GM12878 (cell line): ENCODE results near the gene AKAP13. TPM values are rescaled to one million over a fixed set of nuclear protein-coding genes. Genes with fewer than 3 reads are reported as not detected.

Source experiments
- ATAC-seq: fragments of 200-7000 bp; cut with Tn5 transposase; 3 replicates; pipeline ENCODE4 v1.9.1; 2020; ENCODE audit warnings: mild to moderate bottlenecking, moderate library complexity
- BruUV-seq: library from RNA; stranded (reverse); fragments of 400-500 nt; replicated peaks from 2 replicates; lab custom pipeline; 2021; lab: Mats Ljungman, UMichigan
- CTCF ChIA-PET: fragments of 300-600 bp; sonication (Branson Sonifier 250); formaldehyde crosslinking; extraction: SDS; loops from one replicate; lab custom pipeline; 2021; ENCODE audit warnings: inconsistent platforms; lab: Yijun Ruan, JAX
- POLR2A ChIA-PET: fragments of 350-600 bp; formaldehyde crosslinking; extraction: SDS; loops from one replicate; lab custom pipeline; 2021; ENCODE audit warnings: inconsistent platforms; lab: Charles Lee
- RAD21 ChIA-PET: fragments of 300-600 bp; sonication (Branson Sonifier 250); formaldehyde crosslinking; loops from one replicate; lab custom pipeline; 2023; ENCODE audit warnings: antibody characterized with exemption; ENCODE audit not compliant: unreplicated experiment; lab: Charles Lee
- SMC1A ChIA-PET: fragments of 300-600 bp; sonication (Branson Sonifier 250); formaldehyde crosslinking; loops from one replicate; lab custom pipeline; 2023; ENCODE audit not compliant: unreplicated experiment, uncharacterized antibody; lab: Charles Lee
- DNase-seq: peaks from one replicate; pipeline ENCODE4 v3.0.0-alpha.2; 2011; ENCODE audit warnings: low read depth, low spot score
- FAIRE-seq: peaks from 3 replicates; lab custom pipeline; 2011; peaks lifted over from hg19 to GRCh38; lab: Jason Lieb, UNC
- H2AFZ ChIP-seq: 2 replicates; pipeline ENCODE4 v1.6.0; 2011; ENCODE audit warnings: low read depth, low read length, control low read depth; ENCODE audit not compliant: control insufficient read depth
- H3K27ac ChIP-seq: 2 replicates; pipeline ENCODE4 v1.5.1; 2011; ENCODE audit warnings: control low read depth; ENCODE audit not compliant: control insufficient read depth, insufficient read depth
- H3K27me3 ChIP-seq, 2 experiments: replicated peaks in 1 of 2; 2 replicates each; pipeline versions ENCODE4 v1.6.0 to v1.6.1; 2011; ENCODE audit warnings: low read length in 1 of 2; ENCODE audit not compliant: control insufficient read depth in 2 of 2, insufficient read depth in 2 of 2
- H3K36me3 ChIP-seq, 2 experiments: 2 replicates each; pipeline ENCODE4 v1.5.1; 2011; ENCODE audit warnings: low read length in 1 of 2; ENCODE audit not compliant: control insufficient read depth in 2 of 2, insufficient read depth in 2 of 2
- H3K4me1 ChIP-seq: 2 replicates; pipeline ENCODE4 v1.6.1; 2011; ENCODE audit warnings: mild to moderate bottlenecking, low read length, moderate library complexity, mixed read lengths; ENCODE audit not compliant: control insufficient read depth, insufficient read depth
- H3K4me2 ChIP-seq: 2 replicates; pipeline ENCODE4 v1.6.0; 2011; ENCODE audit warnings: control low read depth; ENCODE audit not compliant: control insufficient read depth, insufficient read depth
- H3K4me3 ChIP-seq: fragments of 200-600 bp; sonication (generic); 2 replicates; pipeline ENCODE4 v1.5.1; 2016
- H3K79me2 ChIP-seq: 2 replicates; pipeline ENCODE4 v1.6.0; 2011; ENCODE audit warnings: low read length; ENCODE audit not compliant: control insufficient read depth, insufficient read depth
- H3K9ac ChIP-seq: 2 replicates; pipeline ENCODE4 v1.8.0; 2011; ENCODE audit warnings: low read length, control low read depth, mixed read lengths; ENCODE audit not compliant: control insufficient read depth, insufficient read depth
- H3K9me3 ChIP-seq: replicated peaks from 3 replicates; pipeline ENCODE4 v1.5.1; 2011; ENCODE audit warnings: mild to moderate bottlenecking, low read length; ENCODE audit not compliant: control insufficient read depth, insufficient read depth
- H4K20me1 ChIP-seq: 2 replicates; pipeline ENCODE4 v1.6.0; 2011; ENCODE audit not compliant: control insufficient read depth, insufficient read depth
- CHD1 ChIP-seq: IDR thresholded peaks from 2 replicates; pipeline ENCODE4 v1.6.1; 2012; ENCODE audit warnings: low read depth, low read length, improper control_type of control experiment
- E4F1 ChIP-seq: fragments of 450-650 bp; IDR thresholded peaks from 2 replicates; pipeline ENCODE4 v1.6.1; 2018; ENCODE audit warnings: borderline replicate concordance, mild to moderate bottlenecking; ENCODE audit not compliant: partially characterized antibody
- FOXK2 ChIP-seq: fragments of 450-650 bp; IDR thresholded peaks from 2 replicates; pipeline ENCODE4 v1.6.1; 2017; ENCODE audit warnings: mild to moderate bottlenecking, moderate library complexity
- HCFC1 ChIP-seq: fragments of 150-350 bp; IDR thresholded peaks from 2 replicates; pipeline ENCODE4 v1.6.1; 2014; ENCODE audit warnings: low read length
- HSF1 ChIP-seq: fragments of 150-350 bp; IDR thresholded peaks from 2 replicates; pipeline ENCODE4 v1.6.1; 2014; ENCODE audit warnings: mild to moderate bottlenecking, low read depth, low read length
- JUNB ChIP-seq: IDR thresholded peaks from 2 replicates; pipeline ENCODE4 v1.6.1; 2016; ENCODE audit warnings: antibody characterized with exemption, mild to moderate bottlenecking
- KAT2A ChIP-seq: conservative IDR thresholded peaks from 2 replicates; pipeline ENCODE4 v1.6.1; 2011; ENCODE audit warnings: low read depth, low read length; ENCODE audit not compliant: control insufficient read depth
- PML ChIP-seq: IDR thresholded peaks from 2 replicates; pipeline ENCODE4 v1.6.1; 2012; ENCODE audit warnings: low read length, inconsistent platforms
- RAD21 ChIP-seq: IDR thresholded peaks from 2 replicates; pipeline ENCODE4 v1.6.1; 2011; ENCODE audit warnings: mild to moderate bottlenecking, low read depth, low read length, moderate library complexity; ENCODE audit not compliant: insufficient read depth
- SIX5 ChIP-seq: IDR thresholded peaks from 2 replicates; pipeline ENCODE4 v1.6.1; 2011; ENCODE audit warnings: mild to moderate bottlenecking, low read depth, low read length, moderate library complexity; ENCODE audit not compliant: severe bottlenecking
- SREBF2 ChIP-seq: IDR thresholded peaks from 2 replicates; pipeline ENCODE4 v1.6.1; 2012; ENCODE audit warnings: mild to moderate bottlenecking, low read length
- SRF ChIP-seq, 2 experiments: IDR thresholded peaks; 2 replicates each; pipeline ENCODE4 v1.6.1; 2011; ENCODE audit warnings: low read depth in 2 of 2, low read length in 2 of 2, mild to moderate bottlenecking in 1 of 2, moderate library complexity in 1 of 2
- TCF7 ChIP-seq: IDR thresholded peaks from 2 replicates; pipeline ENCODE4 v1.6.1; 2014; ENCODE audit warnings: antibody characterized with exemption, borderline replicate concordance
- ZBTB40 ChIP-seq: fragments of 450-650 bp; IDR thresholded peaks from 2 replicates; pipeline ENCODE4 v1.6.1; 2016; ENCODE audit warnings: mild to moderate bottlenecking, moderate library complexity, borderline replicate concordance
- whole genome bisulfite sequencing: methylation state at CpG from one replicate; pipeline ENCODE4 v1.1.6; 2016; ENCODE audit warnings: low lambda C conversion rate; ENCODE audit not compliant: insufficient replicate concordance, insufficient coverage; ENCODE audit errors: missing lambda C conversion rate; 5-methylcytosine and 5-hydroxymethylcytosine counted together
- in situ Hi-C: fragments of 300-500 bp; cut with MboI; formaldehyde crosslinking; loops from 9 replicates; pipeline ENCODE4 v1.14.3; 2018; ENCODE audit warnings: mixed read lengths
- intact Hi-C: fragments of 100-400 bp; cut with micrococcal nuclease; formaldehyde crosslinking; loops from one replicate; pipeline ENCODE4 v1.14.2; 2022; ENCODE audit not compliant: unreplicated experiment
- polyA plus RNA-seq, 11 experiments: library from polyadenylated mRNA; depleted of rRNA in 4 of 11; unstranded in 6 of 11; stranded (reverse) in 5 of 11; fragments of >200 nt; fragmentation: Nextera tagmentation in 4 of 11; fragmentation: Illumina TruSeq in 1 of 11; extraction: Ambion mirVana in 4 of 11; extraction: Trizol in 1 of 11; gene quantifications; 1 replicate in 1 of 11; 2 replicates in 10 of 11; pipeline versions ENCODE4 v1.2.1 to v1.2.3, GENCODE V29; 2011 to 2016; ENCODE audit warnings: inconsistent platforms in 2 of 11, missing spikeins in 2 of 11, low read depth in 1 of 11
- total RNA-seq, 4 experiments: library from RNA; depleted of rRNA in 3 of 4; stranded (reverse); fragments of >200 nt in 3 of 4; fragmentation: Illumina TruSeq in 1 of 4; extraction: Trizol in 1 of 4; gene quantifications; 2 replicates each; pipeline versions ENCODE4 v1.2.1 to v1.2.3, GENCODE V29; 2013 to 2021

The AKAP13 gene
- total and polyA plus RNA-seq, 10 of the 15 experiments (the other 5 are each of a cell fraction or from before 2014, with no cell fraction given): 14.4 to 74.9 (median 55.1) TPM

- ChIA-PET SMC1A (interaction anchor here (0.8 kb wide), 1 partner anchor 55 kb away, joined by 3 read pairs; no protein-coding TSS in a partner anchor), CTCF (no interaction called here), RAD21 (no interaction called here), POLR2A (no interaction called here)
- TF ChIP-seq KAT2A (no peak), RAD21 (no peak), FOXK2 (no peak), PML (no peak), TCF7 (no peak), SREBF2 (no peak), SRF (IDR thresholded peaks at IDR 0.05; ENCODE audit: low read depth in 2 of 2, low read length in 2 of 2) (no peak), E4F1 (no peak), HCFC1 (no peak), HSF1 (no peak), CHD1 (no peak), SIX5 (no peak), JUNB (no peak), ZBTB40 (no peak)
- H3K79me2 ChIP-seq: no peaks in the 10 kb centered on the region
- WGBS: 98% methylated on average over 4 of the region's 4 CpGs
- H3K27ac ChIP-seq: no peak overlapping the region
- ATAC-seq (no peak), DNase-seq (no peak), FAIRE-seq (no peak)
- no peak overlapping the region for H3K4me3 ChIP-seq
- H4K20me1 ChIP-seq: no peaks in the 10 kb centered on the region
- no peak overlapping the region for H2AFZ ChIP-seq
- in situ Hi-C loops: no loop called here
- H3K9me3 ChIP-seq: no peaks in the 10 kb centered on the region
- no peaks in the 10 kb centered on the region; the same call in 1 of the 2 replicates for H3K4me1 ChIP-seq
- intact Hi-C loops: no loop called here
- no peaks in the 10 kb centered on the region for H3K36me3 ChIP-seq
- no peaks in the 10 kb centered on the region; a peak in 1 of 4 replicates for H3K27me3 ChIP-seq
- no peak overlapping the region for H3K9ac ChIP-seq
- no peak overlapping the region for H3K4me2 ChIP-seq
- no TSS peak for BruUV-seq
These were observed 28.4 kb upstream of the AKAP13 start for GRCh38 chr15:85351965-85352364.
